H9 (cell line): ENCODE data around the gene LINGO3. TPM values are rescaled to one million over a fixed set of nuclear protein-coding genes. Genes with fewer than 3 reads are reported as not detected.

Experiments
- DNase-seq: peaks from one replicate; pipeline ENCODE4 v3.0.0-alpha.2; 2017
- H2AFZ ChIP-seq: one replicate; pipeline ENCODE4 v1.6.1; 2013; ENCODE audit warnings: mild to moderate bottlenecking, low read length, control low read depth, moderate library complexity
- H2AK5ac ChIP-seq: 2 replicates; pipeline ENCODE4 v1.6.1; 2013; ENCODE audit warnings: low read length, control low read depth, mixed read lengths; ENCODE audit not compliant: insufficient read length
- H2BK120ac ChIP-seq: one replicate; pipeline ENCODE4 v1.6.1; 2013; ENCODE audit warnings: low read depth, mild to moderate bottlenecking, low read length, control low read depth, inconsistent platforms; ENCODE audit not compliant: poor library complexity, severe bottlenecking
- H2BK12ac ChIP-seq: 2 replicates; pipeline ENCODE4 v1.6.1; 2013; ENCODE audit warnings: low read length, control low read depth, mixed read lengths, low read depth; ENCODE audit not compliant: insufficient read length
- H2BK15ac ChIP-seq: 2 replicates; pipeline ENCODE4 v1.6.1; 2013; ENCODE audit warnings: low read depth, low read length, control low read depth
- H2BK20ac ChIP-seq: one replicate; pipeline ENCODE4 v1.6.1; 2013; ENCODE audit warnings: low read depth, mild to moderate bottlenecking, low read length, control low read depth, inconsistent platforms; ENCODE audit not compliant: poor library complexity, severe bottlenecking
- H2BK5ac ChIP-seq: 2 replicates; pipeline ENCODE4 v1.6.1; 2013; ENCODE audit warnings: low read length, control low read depth, mixed read lengths; ENCODE audit not compliant: insufficient read length
- H3K14ac ChIP-seq: 2 replicates; pipeline ENCODE4 v1.6.1; 2013; ENCODE audit warnings: low read length, control low read depth; ENCODE audit not compliant: insufficient read depth
- H3K18ac ChIP-seq: 2 replicates; pipeline ENCODE4 v1.6.1; 2013; ENCODE audit warnings: low read depth, mild to moderate bottlenecking, mixed read lengths, low read length, control low read depth; ENCODE audit not compliant: insufficient read length
- H3K23ac ChIP-seq: 2 replicates; pipeline ENCODE4 v1.6.1; 2013; ENCODE audit warnings: low read length, control low read depth, mixed read lengths, low read depth; ENCODE audit not compliant: insufficient read length
- H3K23me2 ChIP-seq: 2 replicates; pipeline ENCODE4 v1.6.1; 2013; ENCODE audit warnings: low read depth, mild to moderate bottlenecking, mixed read lengths, low read length, control low read depth; ENCODE audit not compliant: insufficient read length, poor library complexity, severe bottlenecking
- H3K27ac ChIP-seq: 2 replicates; pipeline ENCODE4 v1.5.1; 2013; ENCODE audit warnings: low read length, control low read depth, mixed read lengths, low read depth; ENCODE audit not compliant: insufficient read length
- H3K27me3 ChIP-seq: 2 replicates; pipeline ENCODE4 v1.6.1; 2013; ENCODE audit warnings: low read length, control low read depth, inconsistent platforms; ENCODE audit not compliant: insufficient read depth
- H3K4ac ChIP-seq: 2 replicates; pipeline ENCODE4 v1.6.1; 2013; ENCODE audit warnings: low read depth, mild to moderate bottlenecking, control low read depth, inconsistent platforms, low read length, moderate library complexity
- H3K4me1 ChIP-seq: 2 replicates; pipeline ENCODE4 v1.6.1; 2013; ENCODE audit warnings: low read length, control low read depth, inconsistent platforms; ENCODE audit not compliant: insufficient read depth
- H3K4me2 ChIP-seq: 2 replicates; pipeline ENCODE4 v1.6.1; 2013; ENCODE audit warnings: low read length, control low read depth, mixed read lengths; ENCODE audit not compliant: insufficient read length, insufficient read depth
- H3K56ac ChIP-seq: 2 replicates; pipeline ENCODE4 v1.6.1; 2013; ENCODE audit warnings: low read depth, mild to moderate bottlenecking, mixed read lengths, low read length, control low read depth; ENCODE audit not compliant: insufficient read length
- H3K79me1 ChIP-seq: 2 replicates; pipeline ENCODE4 v1.6.1; 2013; ENCODE audit warnings: low read depth, mild to moderate bottlenecking, moderate library complexity, low read length, control low read depth, inconsistent platforms; ENCODE audit not compliant: insufficient read depth, poor library complexity, severe bottlenecking
- H3K79me2 ChIP-seq: 2 replicates; pipeline ENCODE4 v1.6.1; 2013; ENCODE audit warnings: low read length, control low read depth, inconsistent platforms; ENCODE audit not compliant: insufficient read depth
- H3K9ac ChIP-seq: 2 replicates; pipeline ENCODE4 v1.6.1; 2013; ENCODE audit warnings: low read length, control low read depth, mixed read lengths; ENCODE audit not compliant: insufficient read length; ENCODE audit errors: extremely low read depth
- H3K9me3 ChIP-seq: one replicate; pipeline ENCODE4 v1.6.1; 2013; ENCODE audit warnings: low read depth, low read length, inconsistent platforms; ENCODE audit not compliant: control insufficient read depth
- H3T11ph ChIP-seq: one replicate; pipeline ENCODE4 v1.6.1; 2013; ENCODE audit warnings: mild to moderate bottlenecking, low read length, control low read depth, inconsistent platforms
- H4K20me1 ChIP-seq: one replicate; pipeline ENCODE4 v1.6.1; 2013; ENCODE audit not compliant: control insufficient read depth, insufficient read length, insufficient read depth
- H4K5ac ChIP-seq: 2 replicates; pipeline ENCODE4 v1.6.1; 2013; ENCODE audit warnings: low read depth, mild to moderate bottlenecking, mixed read lengths, low read length, control low read depth; ENCODE audit not compliant: insufficient read length
- H4K8ac ChIP-seq: replicated peaks from 2 replicates; pipeline ENCODE4 v1.6.1; 2013; ENCODE audit warnings: low read length, control low read depth, mixed read lengths, low read depth; ENCODE audit not compliant: insufficient read length
- H4K91ac ChIP-seq: 2 replicates; pipeline ENCODE4 v1.6.1; 2013; ENCODE audit warnings: low read depth, mild to moderate bottlenecking, moderate library complexity, mixed read lengths, low read length, control low read depth; ENCODE audit not compliant: insufficient read length
- H3K27ac Mint-ChIP-seq, 3 experiments: 2 replicates in 2 of 3; 3 replicates in 1 of 3; pipeline ENCODE4 v1.8.0; 2020 to 2021; ENCODE audit warnings: mixed read lengths in 3 of 3, mild to moderate bottlenecking in 1 of 3, moderate library complexity in 1 of 3
- H3K27me3 Mint-ChIP-seq: 2 replicates; pipeline ENCODE4 v1.8.0; 2021; ENCODE audit warnings: low read depth, mild to moderate bottlenecking, moderate library complexity, mixed read lengths
- H3K36me3 Mint-ChIP-seq, 3 experiments: 2 replicates in 2 of 3; 3 replicates in 1 of 3; pipeline ENCODE4 v1.8.0; 2020 to 2021; ENCODE audit warnings: low read depth in 3 of 3, mixed read lengths in 3 of 3; ENCODE audit not compliant: insufficient read depth in 1 of 3
- H3K4me1 Mint-ChIP-seq, 2 experiments: 2 replicates each; pipeline ENCODE4 v1.8.0; 2020; ENCODE audit warnings: mixed read lengths in 2 of 2
- H3K4me3 Mint-ChIP-seq, 2 experiments: 2 replicates in 1 of 2; 3 replicates in 1 of 2; pipeline ENCODE4 v1.8.0; 2020 to 2021; ENCODE audit warnings: mild to moderate bottlenecking in 2 of 2, mixed read lengths in 2 of 2, moderate library complexity in 1 of 2
- H3K9me3 Mint-ChIP-seq, 2 experiments: 2 replicates in 1 of 2; 3 replicates in 1 of 2; pipeline ENCODE4 v1.8.0; 2020; ENCODE audit warnings: mild to moderate bottlenecking in 2 of 2, mixed read lengths in 2 of 2, moderate library complexity in 1 of 2
- WGBS: extraction: QIAGEN DNeasy Blood & Tissue Kit; methylation state at CpG from one replicate; pipeline ENCODE4 v1.1.7; 2013; ENCODE audit warnings: missing lambda C conversion rate, low lambda C conversion rate, mixed read lengths; ENCODE audit not compliant: insufficient read length; ENCODE audit errors: extremely low coverage; 5-methylcytosine and 5-hydroxymethylcytosine counted together
- total RNA-seq: library from RNA; stranded (reverse); gene quantifications from 2 replicates; pipeline ENCODE4 v1.2.1, GENCODE V29; 2021
- TF ChIP-seq, protein P1 (sequence below): fragments of 200-600 bp; sonication (generic); conservative IDR thresholded peaks from 3 replicates; pipeline ENCODE4 v1.8.0; 2021; ENCODE audit warnings: antibody characterized with exemption, mild to moderate bottlenecking

The LINGO3 gene
- total RNA-seq, 1 experiment from 2014 or later = 0.28 TPM

DNA sequence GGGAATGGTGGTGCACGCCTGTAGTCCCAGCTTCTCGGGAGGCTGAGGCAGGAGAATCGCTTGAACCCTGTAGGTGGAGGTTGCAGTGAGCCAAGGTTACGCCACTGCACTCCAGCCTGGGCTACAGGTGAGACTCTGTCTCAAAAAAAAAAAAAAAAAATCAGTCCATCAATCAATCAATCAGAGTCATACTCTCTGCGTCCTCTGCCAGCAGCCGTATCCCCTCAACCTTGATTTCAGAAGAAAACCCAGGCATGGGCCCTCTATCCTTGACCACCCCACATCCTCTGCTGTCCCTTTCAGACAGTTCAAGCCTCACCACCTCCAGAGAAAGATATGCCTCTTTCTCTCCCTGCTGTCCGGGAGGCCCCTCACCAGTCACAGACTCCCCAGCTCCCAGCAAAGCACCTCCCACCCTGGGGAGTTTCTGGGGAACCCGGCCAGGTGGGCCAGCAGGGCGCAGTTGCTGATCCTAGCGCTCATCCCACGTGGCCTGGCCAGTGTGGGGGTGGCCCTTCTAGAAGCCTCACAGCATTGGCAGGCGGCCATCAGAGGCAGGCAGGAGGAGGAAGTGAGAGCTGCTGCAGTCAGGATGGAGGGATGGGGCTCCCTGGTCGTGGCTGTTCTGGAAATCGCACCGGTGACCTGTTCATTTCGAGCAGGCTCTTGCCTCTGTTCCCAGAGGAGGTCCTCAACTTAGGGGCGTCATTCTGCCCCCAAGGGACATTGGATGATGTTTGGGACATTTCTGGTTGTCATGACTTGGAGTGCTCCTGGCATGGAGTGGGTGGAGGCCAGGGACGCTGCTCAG is 41.6 kb downstream of the LINGO3 start:
- Histone ChIP-seq H2BK20ac (no peak overlapping the region), H3K27ac (no peak overlapping the region), H3K9ac (no peak overlapping the region), H2BK120ac (no peak overlapping the region), H4K91ac (no peak overlapping the region), H3K4ac (no peak overlapping the region), H3K23me2 (peaks cover 4% of the 10 kb centered on the region), H3K4me2 (no peak overlapping the region), H3K14ac (no peak overlapping the region), H2BK5ac (no peak overlapping the region), H3K9me3 (no peaks in the 10 kb centered on the region), H3K27me3 (no peaks in the 10 kb centered on the region), H2BK15ac (no peak overlapping the region), H3K79me2 (peaks cover 18% of the 10 kb centered on the region; the same call in 1 of the 2 replicates), H3K23ac (no peak overlapping the region), H4K8ac (no peak overlapping the region), H4K5ac (no peak overlapping the region), H3K4me1 (no peaks in the 10 kb centered on the region), H2AK5ac (no peak overlapping the region), H2BK12ac (no peak overlapping the region), H3K79me1 (no peaks in the 10 kb centered on the region), H4K20me1 (no peaks in the 10 kb centered on the region), H3T11ph (no peak overlapping the region), H3K56ac (no peak overlapping the region), H2AFZ (no peak overlapping the region), H3K18ac (no peak overlapping the region)
- Mint-ChIP-seq H3K27me3 (peaks cover 8% of the 10 kb centered on the region), H3K27ac (no peak overlapping the region; a peak in 2 of 7 replicates), H3K4me3 (no peak overlapping the region; a peak in 1 of 5 replicates), H3K4me1 (peaks cover 3 to 13% of the 10 kb centered on the region in 2 experiments), H3K9me3 (no peaks in the 10 kb centered on the region; a peak in 2 of 5 replicates), H3K36me3 (peaks cover 2 to 11% (median 6%) of the 10 kb centered on the region in 3 experiments; a peak in 6 of 7 replicates)
- no CpG with 5 or more reads among the region's 18 CpGs for WGBS
- TF ChIP-seq, protein P1, sequence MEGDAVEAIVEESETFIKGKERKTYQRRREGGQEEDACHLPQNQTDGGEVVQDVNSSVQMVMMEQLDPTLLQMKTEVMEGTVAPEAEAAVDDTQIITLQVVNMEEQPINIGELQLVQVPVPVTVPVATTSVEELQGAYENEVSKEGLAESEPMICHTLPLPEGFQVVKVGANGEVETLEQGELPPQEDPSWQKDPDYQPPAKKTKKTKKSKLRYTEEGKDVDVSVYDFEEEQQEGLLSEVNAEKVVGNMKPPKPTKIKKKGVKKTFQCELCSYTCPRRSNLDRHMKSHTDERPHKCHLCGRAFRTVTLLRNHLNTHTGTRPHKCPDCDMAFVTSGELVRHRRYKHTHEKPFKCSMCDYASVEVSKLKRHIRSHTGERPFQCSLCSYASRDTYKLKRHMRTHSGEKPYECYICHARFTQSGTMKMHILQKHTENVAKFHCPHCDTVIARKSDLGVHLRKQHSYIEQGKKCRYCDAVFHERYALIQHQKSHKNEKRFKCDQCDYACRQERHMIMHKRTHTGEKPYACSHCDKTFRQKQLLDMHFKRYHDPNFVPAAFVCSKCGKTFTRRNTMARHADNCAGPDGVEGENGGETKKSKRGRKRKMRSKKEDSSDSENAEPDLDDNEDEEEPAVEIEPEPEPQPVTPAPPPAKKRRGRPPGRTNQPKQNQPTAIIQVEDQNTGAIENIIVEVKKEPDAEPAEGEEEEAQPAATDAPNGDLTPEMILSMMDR = no peak
- DNase-seq = no peak
